Hair follicle dermal papilla cell (primary cell): ENCODE measurements around the gene OS9. TPM values are rescaled to one million over a fixed set of nuclear protein-coding genes. Genes with fewer than 3 reads are reported as not detected.

Experiments used
- total RNA-seq: library from RNA; depleted of rRNA; stranded (reverse); fragments of >200 nt; gene quantifications from 2 replicates; pipeline ENCODE4 v1.2.3, GENCODE V29; 2012

Gene OS9, protein sequence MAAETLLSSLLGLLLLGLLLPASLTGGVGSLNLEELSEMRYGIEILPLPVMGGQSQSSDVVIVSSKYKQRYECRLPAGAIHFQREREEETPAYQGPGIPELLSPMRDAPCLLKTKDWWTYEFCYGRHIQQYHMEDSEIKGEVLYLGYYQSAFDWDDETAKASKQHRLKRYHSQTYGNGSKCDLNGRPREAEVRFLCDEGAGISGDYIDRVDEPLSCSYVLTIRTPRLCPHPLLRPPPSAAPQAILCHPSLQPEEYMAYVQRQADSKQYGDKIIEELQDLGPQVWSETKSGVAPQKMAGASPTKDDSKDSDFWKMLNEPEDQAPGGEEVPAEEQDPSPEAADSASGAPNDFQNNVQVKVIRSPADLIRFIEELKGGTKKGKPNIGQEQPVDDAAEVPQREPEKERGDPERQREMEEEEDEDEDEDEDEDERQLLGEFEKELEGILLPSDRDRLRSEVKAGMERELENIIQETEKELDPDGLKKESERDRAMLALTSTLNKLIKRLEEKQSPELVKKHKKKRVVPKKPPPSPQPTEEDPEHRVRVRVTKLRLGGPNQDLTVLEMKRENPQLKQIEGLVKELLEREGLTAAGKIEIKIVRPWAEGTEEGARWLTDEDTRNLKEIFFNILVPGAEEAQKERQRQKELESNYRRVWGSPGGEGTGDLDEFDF
- total RNA-seq, result 183 and 196 TPM in 2 replicates

GRCh38 chr12:57693659-57694458 is at the start of gene OS9:
Gene OS9, plus strand, starts transcription at chr12:57694132. Its CDS starts 30 bp downstream, at chr12:57694162.

DNA sequence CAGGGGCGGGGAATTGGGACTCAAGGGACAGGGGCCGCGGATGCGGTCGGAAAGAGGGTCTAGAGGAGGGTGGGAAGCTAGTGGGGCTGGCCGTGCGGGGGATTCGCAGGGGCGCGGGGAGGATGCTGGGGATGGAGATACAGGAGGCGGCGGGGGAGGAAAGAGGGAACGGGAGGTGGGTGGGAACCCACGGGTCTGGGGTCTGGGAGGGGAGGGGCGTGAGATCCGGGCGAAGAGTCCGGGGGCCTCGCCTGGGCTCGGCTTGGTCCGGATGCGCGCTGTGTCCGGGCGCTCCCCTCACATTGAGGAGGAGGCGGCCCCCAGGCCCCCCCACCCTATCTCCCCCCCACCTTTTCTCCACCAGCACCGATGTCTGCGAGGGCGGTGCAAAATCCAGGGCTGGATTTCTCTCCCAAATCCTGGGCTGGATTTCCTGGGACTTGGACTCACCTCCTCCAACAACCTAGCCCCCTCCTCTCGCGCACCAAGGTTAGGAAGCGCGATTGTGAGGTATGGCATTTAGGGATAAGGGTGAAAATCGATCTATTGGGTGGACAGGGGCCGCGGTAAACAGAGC is 44.8 kb downstream of the OS9 start, which contains the start of gene AGAP2:
Gene AGAP2 (minus strand): TSS at position 82 of the 577 bp plus-strand sequence. CDS start 496 bp downstream, outside the sequence.

DNA sequence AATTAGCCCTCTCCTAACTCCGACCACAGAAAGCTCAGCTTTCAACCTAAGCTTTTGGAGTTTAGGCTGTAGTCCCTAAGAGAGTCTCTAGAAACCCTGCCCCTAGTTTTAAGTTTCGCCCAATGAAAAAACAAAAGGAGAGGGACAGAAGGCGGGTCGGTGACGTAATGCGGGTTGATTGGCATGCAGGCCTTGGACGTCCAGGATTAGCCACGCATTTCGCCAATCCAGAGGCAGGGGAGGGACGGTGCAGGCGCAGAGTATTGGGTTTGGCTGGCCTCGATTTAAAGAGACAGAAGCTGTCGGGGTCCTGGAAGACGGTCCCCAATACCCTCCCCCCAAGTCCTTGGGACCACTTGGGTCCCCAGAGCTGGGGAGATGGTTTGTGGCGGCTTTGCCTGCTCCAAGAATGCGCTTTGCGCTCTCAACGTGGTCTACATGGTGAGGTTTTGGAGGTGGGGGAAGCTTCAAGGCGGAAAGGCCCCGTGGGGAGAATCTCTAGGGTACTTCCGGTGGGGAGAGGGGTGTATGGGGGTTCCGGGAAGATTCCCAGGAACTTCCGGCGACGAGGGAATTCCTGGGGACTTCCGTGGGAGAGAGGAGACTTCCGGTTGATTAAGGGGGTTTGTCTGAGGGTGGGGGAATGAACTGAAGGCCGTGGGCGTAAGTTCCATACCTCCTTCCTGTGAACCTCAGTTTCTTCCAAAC is 51.0 kb downstream of the OS9 start, which contains the start of gene TSPAN31:
Gene TSPAN31 (plus strand): TSS at position 263 of the 708 bp plus-strand sequence. CDS start 116 bp downstream, at position 379.

GRCh38 chr12:57751788-57752667 is 58.1 kb downstream of the OS9 start, which contains the start of gene CDK4:
Gene CDK4, minus strand, starts transcription at chr12:57752310. Its CDS starts 593 bp downstream, at chr12:57751717.

DNA sequence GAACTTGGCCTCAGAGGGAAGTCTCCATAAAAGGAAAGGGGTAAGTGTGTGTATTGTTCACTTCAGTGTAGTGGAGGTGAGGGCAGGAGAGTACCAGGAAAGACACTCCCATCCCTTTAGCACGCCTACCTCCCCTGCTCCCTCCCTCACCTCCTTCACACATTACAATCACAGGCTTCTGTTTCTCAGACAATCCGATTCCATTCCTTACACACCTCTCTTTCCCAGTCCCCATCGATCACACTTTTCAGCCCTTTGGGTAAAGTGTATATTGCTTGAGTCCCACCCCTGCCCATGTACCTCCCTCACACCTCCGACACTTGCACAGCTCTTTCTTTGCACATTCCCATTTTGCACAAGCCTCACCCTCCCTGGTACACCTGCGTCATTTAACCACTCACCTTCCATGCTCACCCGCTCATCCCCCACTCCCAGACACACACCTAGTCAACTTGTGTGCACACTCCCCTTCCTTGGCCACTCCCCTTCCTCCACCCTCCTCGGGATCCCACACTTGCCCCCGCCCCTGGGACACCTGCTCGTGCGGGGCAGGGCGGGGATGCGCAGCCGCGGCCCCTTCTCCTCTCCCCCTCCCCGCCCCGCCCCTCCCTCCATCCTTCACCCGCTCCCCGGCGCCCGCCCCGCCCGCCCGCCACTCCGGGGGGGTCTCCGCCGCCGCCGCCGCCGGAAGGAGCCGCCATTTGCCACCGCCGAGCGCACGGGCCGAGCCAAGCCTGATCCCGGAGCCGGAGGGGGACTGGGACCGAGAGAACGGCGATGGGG is 60.7 kb downstream of the OS9 start, which contains the start of gene MARCHF9:
Gene MARCHF9 (plus strand): TSS at position 693 of the 783 bp plus-strand sequence. CDS start 426 bp downstream, outside the sequence.

DNA sequence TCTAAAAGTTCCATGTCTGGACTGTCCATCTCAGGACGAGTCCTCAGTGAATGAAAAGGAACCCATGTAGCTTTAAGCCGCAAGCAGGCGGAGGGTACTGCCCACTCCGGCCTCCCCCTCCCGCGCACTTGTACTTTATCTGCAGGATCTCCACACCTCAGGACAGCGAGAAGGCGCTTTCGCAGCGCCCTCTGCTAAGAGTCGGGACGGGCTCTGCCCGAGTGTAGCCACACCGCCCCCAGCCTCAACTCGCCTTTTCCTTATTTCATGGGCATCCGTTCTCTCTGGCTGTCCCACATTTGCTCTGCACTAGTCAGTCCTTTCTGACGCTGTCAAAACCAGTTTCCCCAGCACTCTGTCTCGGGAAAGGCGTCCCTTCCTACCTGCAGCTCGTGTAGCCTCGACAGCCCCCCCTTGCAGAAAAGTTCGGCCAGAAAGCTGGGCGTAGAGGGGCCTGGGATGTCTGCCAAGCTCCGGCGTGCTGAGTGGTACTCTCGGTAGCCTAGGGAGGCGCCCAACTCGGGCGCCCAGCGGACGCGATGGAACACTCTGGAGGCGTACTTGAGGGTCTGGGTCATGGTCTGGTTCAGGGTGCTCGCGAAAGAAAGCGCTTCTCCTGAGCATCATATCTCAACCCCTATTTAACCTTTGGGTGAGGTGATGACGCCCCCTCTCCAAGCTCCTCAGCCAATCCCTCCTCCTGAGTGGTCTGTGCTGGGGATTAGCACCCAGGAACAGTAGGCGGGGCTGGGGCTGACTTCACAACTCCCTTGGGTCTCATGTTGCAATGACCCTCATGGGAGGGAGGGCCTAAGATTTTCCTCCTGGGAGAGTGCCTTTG is 72.8 kb downstream of the OS9 start, which contains the start of gene CYP27B1:
Gene CYP27B1 (minus strand): TSS at position 615 of the 841 bp plus-strand sequence. CDS start 37 bp downstream, at position 578.

Other genes with a start within 250 kb of the OS9 start
- 0.85 and 1.8 TPM in 2 replicates for gene INHBE, start 238.8 kb upstream of the OS9 start, total RNA-seq
- gene GLI1, start 234.3 kb upstream of the OS9 start, total RNA-seq, result 0.16 and 0.61 TPM in 2 replicates
- 0.16 and 0.24 TPM in 2 replicates for gene ARHGAP9, start 214.3 kb upstream of the OS9 start, total RNA-seq
- 138 and 167 TPM in 2 replicates for gene MARS1, start 206.1 kb upstream of the OS9 start, total RNA-seq
- 43.6 and 50.3 TPM in 2 replicates for gene DDIT3, start 173.6 kb upstream of the OS9 start, total RNA-seq
- gene MBD6, start 171.3 kb upstream of the OS9 start, total RNA-seq, result 2.7 and 9.2 TPM in 2 replicates
- 128 and 140 TPM in 2 replicates for gene DCTN2, start 146.9 kb upstream of the OS9 start, total RNA-seq
- gene KIF5A, start 144.1 kb upstream of the OS9 start, total RNA-seq, result 1.8 and 2.7 TPM in 2 replicates
- 29.4 and 34.1 TPM in 2 replicates for gene PIP4K2C, start 102.9 kb upstream of the OS9 start, total RNA-seq
- gene DTX3, start 89.3 kb upstream of the OS9 start, total RNA-seq, result 19.8 and 21.3 TPM in 2 replicates
- gene ARHGEF25, start 82.7 kb upstream of the OS9 start, total RNA-seq, result 30.8 and 37.0 TPM in 2 replicates
- 3.8 and 5.7 TPM in 2 replicates for gene B4GALNT1, start 60.9 kb upstream of the OS9 start, total RNA-seq
- 0.49 and 0.73 TPM in 2 replicates for gene AGAP2, start 44.6 kb downstream of the OS9 start, total RNA-seq
- gene TSPAN31, start 50.9 kb downstream of the OS9 start, total RNA-seq, result 80.3 and 97.1 TPM in 2 replicates
- gene CDK4, start 58.2 kb downstream of the OS9 start, total RNA-seq, result 140 and 154 TPM in 2 replicates
- 2.6 and 3.4 TPM in 2 replicates for gene MARCHF9, start 61.0 kb downstream of the OS9 start, total RNA-seq
- 1.2 and 1.9 TPM in 2 replicates for gene CYP27B1, start 72.9 kb downstream of the OS9 start, total RNA-seq
- gene METTL1, start 78.0 kb downstream of the OS9 start, total RNA-seq, result 8.0 and 14.0 TPM in 2 replicates
- gene EEF1AKMT3, start 78.5 kb downstream of the OS9 start, total RNA-seq, result 12.1 and 13.6 TPM in 2 replicates
- gene TSFM, start 88.7 kb downstream of the OS9 start, total RNA-seq, result 13.4 and 18.7 TPM in 2 replicates
- 5.2 and 7.6 TPM in 2 replicates for gene AVIL, start 124.6 kb downstream of the OS9 start, total RNA-seq
- gene CTDSP2, start 152.6 kb downstream of the OS9 start, total RNA-seq, result 182 and 200 TPM in 2 replicates
- 6.2 and 9.1 TPM in 2 replicates for gene ATP23, start 247.4 kb downstream of the OS9 start, total RNA-seq